Stimulated activated naive CD4-positive, alpha-beta T cell treated with Interleukin-2 at 50 U/mL for 16 hours (primary cell): Measurements from ENCODE around the gene SCAF4.
A peak's percentile ranks its signal among the peaks of the same experiment; 100 is the strongest.
"Not testable (repeated sequence)": the region's sequence is repeated elsewhere in the genome, so short reads cannot be mapped to it uniquely, and the experiment has no call there.

Source experiments
- DNase-seq: peaks from one replicate; lab custom pipeline; 2025; lab: John Stamatoyannopoulos, UW

The SCAF4 gene

GRCh38 chr21:31741116-31741515 is 9.2 kb upstream of the SCAF4 start:
- no peak for DNase-seq

- not testable (repeated sequence) for DNase-seq
Observed at GRCh38 chr21:31737586-31738397, 5.9 kb upstream of the SCAF4 start.

- DNase-seq, result no peak
Observed at GRCh38 chr21:31735511-31735992, 3.6 kb upstream of the SCAF4 start.

- no peak for DNase-seq
Observed at GRCh38 chr21:31733551-31734149, 1.7 kb upstream of the SCAF4 start.

- DNase-seq, result peak; percentile 13
Observed at GRCh38 chr21:31732597-31733550, 956 bp upstream of the SCAF4 start.

GRCh38 chr21:31731056-31731856 is 662 bp downstream of the SCAF4 start:
- DNase-seq, result peak; percentile 50

GRCh38 chr21:31730712-31731055 is 1.2 kb downstream of the SCAF4 start:
- DNase-seq, result no peak

- DNase-seq, result no peak
Observed at GRCh38 chr21:31729622-31730343, 2.1 kb downstream of the SCAF4 start.

GRCh38 chr21:31728952-31729351 is 3.0 kb downstream of the SCAF4 start:
- no peak for DNase-seq

- DNase-seq, result no peak
Observed at GRCh38 chr21:31728191-31728590, 3.7 kb downstream of the SCAF4 start.

GRCh38 chr21:31727181-31727580 is 4.7 kb downstream of the SCAF4 start:
- no peak for DNase-seq

GRCh38 chr21:31726407-31726806 is 5.5 kb downstream of the SCAF4 start:
- no peak for DNase-seq

GRCh38 chr21:31725202-31725839 is 6.6 kb downstream of the SCAF4 start:
- no peak for DNase-seq

- no peak for DNase-seq
Observed at GRCh38 chr21:31724552-31724951, 7.4 kb downstream of the SCAF4 start.

GRCh38 chr21:31721381-31721780 is 10.5 kb downstream of the SCAF4 start:
- DNase-seq, result no peak

GRCh38 chr21:31720739-31721138 is 11.2 kb downstream of the SCAF4 start:
- no peak for DNase-seq

GRCh38 chr21:31720330-31720729 is 11.6 kb downstream of the SCAF4 start:
- DNase-seq, result no peak

GRCh38 chr21:31716106-31716505 is 15.8 kb downstream of the SCAF4 start:
- DNase-seq, result no peak

- DNase-seq, result no peak
Observed at GRCh38 chr21:31714741-31715365, 17.1 kb downstream of the SCAF4 start.
